Islet precursor cell (in vitro differentiated cells): Measurements from ENCODE around the gene IDUA.

ENCODE experiments used
- DNase-seq: peaks from one replicate; pipeline ENCODE4 v3.0.0-alpha.2; 2018

IDUA gene

GRCh38 chr4:956531-957230, 30.2 kb upstream of the IDUA start:
- no peak for DNase-seq

GRCh38 chr4:957231-957580, 29.6 kb upstream of the IDUA start:
- no peak for DNase-seq

GRCh38 chr4:957581-958313, 29.1 kb upstream of the IDUA start:
- DNase-seq = no peak

- no peak for DNase-seq
Measured at GRCh38 chr4:958314-958665, 28.6 kb upstream of the IDUA start.

GRCh38 chr4:958696-959337, 28.0 kb upstream of the IDUA start:
- no peak for DNase-seq

GRCh38 chr4:959338-960139, 27.3 kb upstream of the IDUA start:
- DNase-seq = no peak

GRCh38 chr4:960140-960635, 26.7 kb upstream of the IDUA start:
- DNase-seq = no peak

- DNase-seq = no peak
Measured at GRCh38 chr4:960636-961350, 26.1 kb upstream of the IDUA start.

GRCh38 chr4:961351-962230, 25.3 kb upstream of the IDUA start:
- no peak for DNase-seq

- no peak for DNase-seq
Measured at GRCh38 chr4:962231-963208, 24.3 kb upstream of the IDUA start.

- no peak for DNase-seq
Measured at GRCh38 chr4:963276-964225, 23.3 kb upstream of the IDUA start.

GRCh38 chr4:964346-965025, 22.4 kb upstream of the IDUA start:
- no peak for DNase-seq

- DNase-seq = no peak
Measured at GRCh38 chr4:965048-965765, 21.6 kb upstream of the IDUA start.

GRCh38 chr4:965766-966134, 21.1 kb upstream of the IDUA start:
- DNase-seq = no peak

GRCh38 chr4:966266-967112, 20.4 kb upstream of the IDUA start:
- no peak for DNase-seq
